Measurements from ENCODE around the gene HIF1A. TPM values are rescaled to one million over a fixed set of nuclear protein-coding genes. Genes with fewer than 3 reads are reported as not detected.

The HIF1A gene
- total RNA-seq, 1 experiment from 2014 or later: 319 TPM

GRCh38 chr14:61699027-61699426, 3.7 kb downstream of the HIF1A start:
- Histone ChIP-seq H3K79me2 (ENCODE audit: low read length) (peaks cover 88% of the 10 kb centered on the region), H3K4me1 (ENCODE audit: insufficient read depth, low read length) (peaks cover 53% of the 10 kb centered on the region), H3K27ac (ENCODE audit: low read length) (no peak overlapping the region), H3F3A (ENCODE audit: low read length, unreplicated experiment) (peaks cover 4% of the 10 kb centered on the region), H3K4me3 (ENCODE audit: low read length) (peak overlapping the region; percentile 86), H3K9me3 (ENCODE audit: low read length) (no peaks in the 10 kb centered on the region), H3K9ac (ENCODE audit: low read length) (peak overlapping the region; percentile 94), H3K36me3 (ENCODE audit: low read depth, low read length) (peaks cover 20% of the 10 kb centered on the region; the same call in 1 of the 2 replicates), H3K27me3 (ENCODE audit: low read length) (no peaks in the 10 kb centered on the region), H3K4me2 (ENCODE audit: low read length) (peak overlapping the region; percentile 87), H3K9me2 (replicated peaks; ENCODE audit: low read length) (no peaks in the 10 kb centered on the region), H2AFZ (ENCODE audit: low read length) (no peak overlapping the region), H4K20me1 (ENCODE audit: low read length) (peaks cover 79% of the 10 kb centered on the region)
- TF ChIP-seq EZH2phosphoT487 (IDR thresholded peaks at IDR 0.05; ENCODE audit: borderline replicate concordance, low read length) (no peak), EZH2 (IDR thresholded peaks at IDR 0.05; ENCODE audit: low read length, unreplicated experiment) (no peak), CTCF (conservative IDR thresholded peaks at IDR 0.05; ENCODE audit: low read depth, low read length) (no peak)
- ChIA-PET CTCF (no interaction called here), POLR2A (ENCODE audit: unreplicated experiment) (no interaction called here)
- BruUV-seq (replicated peaks): no TSS peak
- no peak for ATAC-seq
- DNase-seq: no peak
- intact Hi-C loops (cut with micrococcal nuclease): loop anchor here (5.0 kb wide), 2 partner anchors 52 to 53 kb away; no protein-coding TSS in a partner anchor

DNA sequence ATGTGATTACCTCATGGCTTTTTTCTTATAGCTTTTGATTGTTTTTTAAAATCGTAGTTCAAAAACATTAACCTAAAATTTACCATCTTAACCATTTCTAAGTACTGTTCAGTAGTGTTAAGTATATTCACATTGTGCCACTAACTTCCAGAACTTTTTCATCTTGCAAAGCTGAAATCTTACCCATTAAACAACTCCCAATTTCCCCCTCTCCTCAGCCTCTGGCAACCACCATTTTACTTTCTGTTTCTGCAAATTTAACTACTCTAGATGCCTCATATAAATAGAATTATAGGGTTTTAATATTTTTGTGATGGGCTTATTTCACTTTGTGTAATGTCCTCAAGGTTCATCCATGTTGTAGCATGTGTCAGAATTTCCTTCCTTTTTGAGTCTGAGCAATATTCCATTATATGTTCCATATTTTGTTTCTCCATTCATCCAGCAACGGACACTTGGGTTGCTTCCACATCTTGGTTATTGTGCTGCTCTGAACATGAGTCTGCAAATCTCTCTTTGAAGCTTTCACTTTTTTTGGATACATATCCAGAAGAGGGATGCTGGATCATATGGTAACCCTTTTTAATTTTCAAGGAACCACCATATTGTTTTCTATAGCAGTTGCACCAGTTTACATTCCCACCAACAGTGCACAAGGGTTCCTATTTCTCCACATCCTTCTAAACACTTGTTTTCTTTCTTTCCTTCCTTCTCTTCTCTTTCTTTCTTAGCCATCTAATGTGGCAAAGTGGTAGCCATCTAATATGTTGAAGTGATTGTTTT, 5.0 kb downstream of the HIF1A start:
- Histone ChIP-seq H2AFZ (ENCODE audit: low read length) (no peak overlapping the region), H3K36me3 (ENCODE audit: low read depth, low read length) (peaks cover 26% of the 10 kb centered on the region), H3K4me3 (ENCODE audit: low read length) (peak overlapping the region; percentile 86), H3K9me3 (ENCODE audit: low read length) (no peaks in the 10 kb centered on the region), H3K79me2 (ENCODE audit: low read length) (peaks cover 100% of the 10 kb centered on the region), H3K9me2 (replicated peaks; ENCODE audit: low read length) (no peaks in the 10 kb centered on the region), H3K9ac (ENCODE audit: low read length) (no peak overlapping the region), H4K20me1 (ENCODE audit: low read length) (peaks cover 92% of the 10 kb centered on the region), H3K4me1 (ENCODE audit: insufficient read depth, low read length) (peaks cover 57% of the 10 kb centered on the region), H3F3A (ENCODE audit: low read length, unreplicated experiment) (peaks cover 8% of the 10 kb centered on the region), H3K27me3 (ENCODE audit: low read length) (no peaks in the 10 kb centered on the region), H3K4me2 (ENCODE audit: low read length) (peak overlapping the region; percentile 87), H3K27ac (ENCODE audit: low read length) (no peak overlapping the region)
- ATAC-seq (no peak), DNase-seq (no peak)
- ChIA-PET CTCF (no interaction called here), POLR2A (ENCODE audit: unreplicated experiment) (interaction anchor here (0.5 to 0.6 kb wide), 2 partner anchors 46 to 47 kb away, joined by 4 to 7 read pairs; no protein-coding TSS in a partner anchor)
- intact Hi-C loops (cut with micrococcal nuclease): no loop called here
- no peak for TF ChIP-seq EZH2 (IDR thresholded peaks at IDR 0.05; ENCODE audit: low read length, unreplicated experiment)
- no peak for TF ChIP-seq EZH2phosphoT487 (IDR thresholded peaks at IDR 0.05; ENCODE audit: borderline replicate concordance, low read length)
- TF ChIP-seq CTCF (conservative IDR thresholded peaks at IDR 0.05; ENCODE audit: low read depth, low read length): no peak
- no TSS peak for BruUV-seq (replicated peaks)

DNA sequence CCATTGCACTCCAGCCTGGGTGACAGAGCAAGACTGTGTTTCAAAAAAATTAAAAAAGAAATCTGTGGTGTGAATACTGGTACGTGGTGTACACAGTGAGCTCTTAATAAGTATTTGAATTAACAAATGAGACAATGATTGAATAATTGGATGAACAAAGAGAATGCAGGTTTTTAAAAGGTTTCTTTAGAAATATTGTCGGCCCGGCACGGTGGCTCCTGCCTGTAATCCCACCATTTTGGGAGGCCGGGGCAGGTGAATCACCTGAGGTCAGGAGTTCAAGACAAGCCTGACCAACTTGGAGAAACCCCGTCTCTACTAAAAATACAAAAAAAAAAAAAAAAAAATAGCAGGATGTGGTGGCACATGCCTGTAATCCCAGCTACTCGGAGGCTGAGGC, 6.6 kb downstream of the HIF1A start:
- DNase-seq (no peak), ATAC-seq (no peak)
- Histone ChIP-seq H3K9me2 (replicated peaks; ENCODE audit: low read length) (no peaks in the 10 kb centered on the region), H3K9me3 (ENCODE audit: low read length) (no peaks in the 10 kb centered on the region), H4K20me1 (ENCODE audit: low read length) (peaks cover 96% of the 10 kb centered on the region), H2AFZ (ENCODE audit: low read length) (no peak overlapping the region), H3K27ac (ENCODE audit: low read length) (no peak overlapping the region), H3K79me2 (ENCODE audit: low read length) (peaks cover 100% of the 10 kb centered on the region), H3F3A (ENCODE audit: low read length, unreplicated experiment) (peaks cover 13% of the 10 kb centered on the region), H3K4me3 (ENCODE audit: low read length) (no peak overlapping the region), H3K9ac (ENCODE audit: low read length) (no peak overlapping the region), H3K4me2 (ENCODE audit: low read length) (no peak overlapping the region), H3K36me3 (ENCODE audit: low read depth, low read length) (peaks cover 24% of the 10 kb centered on the region), H3K4me1 (ENCODE audit: insufficient read depth, low read length) (peaks cover 58% of the 10 kb centered on the region), H3K27me3 (ENCODE audit: low read length) (no peaks in the 10 kb centered on the region)
- intact Hi-C loops (cut with micrococcal nuclease): no loop called here
- CTCF ChIA-PET: no interaction called here
- TF ChIP-seq EZH2phosphoT487 (IDR thresholded peaks at IDR 0.05; ENCODE audit: borderline replicate concordance, low read length) (no peak), EZH2 (IDR thresholded peaks at IDR 0.05; ENCODE audit: low read length, unreplicated experiment) (no peak)
- BruUV-seq (replicated peaks): no TSS peak
- POLR2A ChIA-PET (ENCODE audit: unreplicated experiment): no interaction called here

All from PC-3 (cell line).